Measurements from ENCODE around the gene NFIA.

NFIA gene

DNA sequence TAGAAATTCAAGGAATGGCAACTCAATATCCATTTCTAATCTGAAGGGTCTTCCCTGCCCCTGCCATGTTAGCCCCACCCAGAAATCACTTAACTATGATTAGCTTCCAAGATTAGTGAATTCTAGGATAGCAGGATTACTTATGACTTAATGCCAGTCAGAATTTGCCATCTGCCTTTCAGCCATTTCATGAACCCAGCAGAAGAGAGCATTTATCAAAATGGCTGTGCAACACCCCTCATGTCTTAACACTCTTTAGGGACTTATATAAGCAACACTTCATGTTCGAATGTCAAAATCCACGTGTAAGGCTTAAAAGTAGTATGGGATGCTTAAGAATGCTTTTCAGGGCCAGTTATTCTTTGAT, 288.5 kb downstream of the NFIA start:
- DNase-seq (ENCODE audit: insufficient read length, low spot score): no peak
- no peak for TF ChIP-seq SPI1 (IDR thresholded peaks at IDR 0.05; ENCODE audit: low read depth, low read length)
- TF ChIP-seq POLR2AphosphoS5 (IDR thresholded peaks at IDR 0.05; ENCODE audit: low read depth, low read length): no peak
- FAIRE-seq: no peak

DNA sequence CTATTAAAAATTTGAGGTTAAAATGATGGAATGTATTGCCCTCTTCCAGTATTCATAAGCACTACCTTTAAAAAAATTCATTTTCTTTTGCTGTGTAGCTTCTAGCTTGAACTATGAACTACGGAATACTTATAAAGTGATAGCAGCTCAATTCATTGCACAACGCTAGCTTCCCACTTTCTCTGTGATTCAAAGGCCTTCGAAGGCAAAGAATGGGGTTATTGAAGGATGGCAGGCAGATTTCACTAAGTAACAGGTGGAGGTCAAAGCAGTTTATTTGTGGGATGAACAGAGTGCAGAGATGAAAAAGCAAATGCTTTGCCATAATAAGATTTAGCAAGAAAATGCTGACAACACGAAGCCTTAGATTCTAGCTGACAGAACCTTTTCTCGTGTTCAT, 290.6 kb downstream of the NFIA start:
- TF ChIP-seq TAF1 (IDR thresholded peaks at IDR 0.05; ENCODE audit: low read depth, low read length) (no peak), POU2F2 (IDR thresholded peaks at IDR 0.05; ENCODE audit: low read depth, low read length) (no peak), POLR2A (IDR thresholded peaks at IDR 0.05; ENCODE audit: low read depth, low read length) (no peak), POLR2AphosphoS5 (IDR thresholded peaks at IDR 0.05; ENCODE audit: low read depth, low read length) (no peak)
- FAIRE-seq (no peak), DNase-seq (ENCODE audit: insufficient read length, low spot score) (no peak)

- no peak for TF ChIP-seq POLR2AphosphoS5 (IDR thresholded peaks at IDR 0.05; ENCODE audit: low read depth, low read length)
- no peak for DNase-seq (ENCODE audit: insufficient read length, low spot score)
- FAIRE-seq: no peak
These were observed 291.8 kb downstream of the NFIA start for GRCh38 chr1:61374156-61374555.

DNA sequence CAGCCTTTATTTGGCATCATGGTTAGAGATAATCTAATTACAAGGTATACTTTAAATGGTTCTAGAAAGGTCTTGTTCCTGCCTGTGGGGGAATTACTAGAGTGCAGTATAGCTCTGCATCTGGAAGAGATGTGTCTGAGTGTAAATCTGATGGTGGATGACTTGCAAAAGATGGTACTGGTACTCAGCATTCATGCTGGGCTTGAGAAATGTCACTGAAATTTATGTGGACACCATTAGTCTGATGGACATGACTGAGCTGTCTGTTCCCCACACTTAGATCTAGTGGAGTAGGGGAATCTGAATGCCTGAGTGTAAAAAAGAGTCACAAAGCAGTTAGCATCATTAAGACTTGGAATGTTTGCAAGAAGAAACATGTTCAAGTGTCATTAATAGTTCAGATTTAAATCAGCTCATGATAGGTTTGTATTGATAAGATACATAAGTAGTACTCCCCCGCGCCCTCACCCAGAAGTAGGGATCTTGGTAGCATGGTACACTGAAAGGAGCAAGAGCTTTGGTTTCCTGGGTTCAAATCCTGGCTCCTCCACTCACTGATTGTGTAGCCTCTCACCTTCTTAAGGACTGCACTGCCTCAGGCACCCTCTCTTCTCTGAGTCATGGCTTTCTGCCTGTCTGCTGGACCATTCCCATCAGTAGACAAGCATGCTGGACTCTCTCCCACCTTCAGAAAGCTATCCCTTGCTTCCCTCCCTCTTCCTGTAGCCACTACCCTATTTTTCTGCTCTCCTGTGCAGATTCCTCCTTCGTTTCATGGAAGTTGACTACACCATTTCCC, 292.9 kb downstream of the NFIA start:
- FAIRE-seq (no peak), DNase-seq (ENCODE audit: insufficient read length, low spot score) (no peak)
- no peak for TF ChIP-seq PAX5 (IDR thresholded peaks at IDR 0.05; ENCODE audit: insufficient read depth, low read length, severe bottlenecking)
- no peak for TF ChIP-seq SPI1 (IDR thresholded peaks at IDR 0.05; ENCODE audit: low read depth, low read length)
- no peak for TF ChIP-seq POLR2AphosphoS5 (IDR thresholded peaks at IDR 0.05; ENCODE audit: low read depth, low read length)
- no peak for TF ChIP-seq POU2F2 (IDR thresholded peaks at IDR 0.05; ENCODE audit: low read depth, low read length)
- TF ChIP-seq POLR2A (IDR thresholded peaks at IDR 0.05; ENCODE audit: low read depth, low read length): no peak
- TF ChIP-seq TAF1 (IDR thresholded peaks at IDR 0.05; ENCODE audit: low read depth, low read length): no peak

GRCh38 chr1:61376151-61376550, 293.8 kb downstream of the NFIA start:
- TF ChIP-seq PAX5 (IDR thresholded peaks at IDR 0.05; ENCODE audit: insufficient read depth, low read length, severe bottlenecking) (no peak), POLR2AphosphoS5 (IDR thresholded peaks at IDR 0.05; ENCODE audit: low read depth, low read length) (no peak), POU2F2 (IDR thresholded peaks at IDR 0.05; ENCODE audit: low read depth, low read length) (no peak), TAF1 (IDR thresholded peaks at IDR 0.05; ENCODE audit: low read depth, low read length) (no peak), POLR2A (IDR thresholded peaks at IDR 0.05; ENCODE audit: low read depth, low read length) (no peak), SPI1 (IDR thresholded peaks at IDR 0.05; ENCODE audit: low read depth, low read length) (no peak)
- FAIRE-seq: no peak
- no peak for DNase-seq (ENCODE audit: insufficient read length, low spot score)

GRCh38 chr1:61377242-61377958, 295.0 kb downstream of the NFIA start:
- TF ChIP-seq PAX5 (IDR thresholded peaks at IDR 0.05; ENCODE audit: insufficient read depth, low read length, severe bottlenecking) (no peak), TAF1 (IDR thresholded peaks at IDR 0.05; ENCODE audit: low read depth, low read length) (no peak), POLR2AphosphoS5 (IDR thresholded peaks at IDR 0.05; ENCODE audit: low read depth, low read length) (no peak), POLR2A (IDR thresholded peaks at IDR 0.05; ENCODE audit: low read depth, low read length) (no peak), POU2F2 (IDR thresholded peaks at IDR 0.05; ENCODE audit: low read depth, low read length) (no peak), SPI1 (IDR thresholded peaks at IDR 0.05; ENCODE audit: low read depth, low read length) (no peak)
- DNase-seq (ENCODE audit: insufficient read length, low spot score) (no peak), FAIRE-seq (no peak)

DNA sequence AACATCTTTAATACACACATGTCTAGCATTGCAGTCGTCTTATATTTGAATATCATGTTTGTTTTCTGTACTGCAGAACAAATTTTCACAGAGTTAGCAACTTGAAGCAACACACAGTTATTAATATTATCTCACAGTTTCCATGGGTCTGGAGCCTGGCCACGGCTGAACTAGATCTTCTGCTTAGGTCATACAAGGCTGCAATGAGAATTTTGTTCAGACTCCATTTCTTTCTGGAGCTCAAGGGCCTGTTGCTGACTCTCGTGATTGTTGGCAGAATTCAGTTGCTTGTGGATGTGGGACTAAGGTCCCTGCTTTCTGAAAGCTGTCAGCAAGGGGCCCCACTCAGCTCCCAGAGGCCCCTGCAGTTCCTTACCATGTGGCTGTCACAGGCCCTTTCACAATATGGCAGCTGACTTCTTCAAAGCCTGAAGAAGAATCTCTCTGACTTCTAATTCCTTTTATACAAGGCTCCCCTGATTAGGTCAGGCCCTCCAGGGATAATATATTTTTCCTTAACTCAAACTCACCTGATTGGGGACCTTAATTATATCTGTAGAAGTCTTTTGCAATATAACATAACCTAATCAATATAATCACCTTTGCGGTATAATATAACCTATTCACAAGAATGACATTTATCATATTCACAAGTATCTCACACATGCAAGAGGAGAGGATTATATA, 296.3 kb downstream of the NFIA start:
- FAIRE-seq: no peak
- no peak for DNase-seq (ENCODE audit: insufficient read length, low spot score)
- TF ChIP-seq POLR2AphosphoS5 (IDR thresholded peaks at IDR 0.05; ENCODE audit: low read depth, low read length) (no peak), TAF1 (IDR thresholded peaks at IDR 0.05; ENCODE audit: low read depth, low read length) (no peak), POU2F2 (IDR thresholded peaks at IDR 0.05; ENCODE audit: low read depth, low read length) (no peak), PAX5 (IDR thresholded peaks at IDR 0.05; ENCODE audit: insufficient read depth, low read length, severe bottlenecking) (no peak), POLR2A (IDR thresholded peaks at IDR 0.05; ENCODE audit: low read depth, low read length) (no peak), SPI1 (IDR thresholded peaks at IDR 0.05; ENCODE audit: low read depth, low read length) (no peak)

DNA sequence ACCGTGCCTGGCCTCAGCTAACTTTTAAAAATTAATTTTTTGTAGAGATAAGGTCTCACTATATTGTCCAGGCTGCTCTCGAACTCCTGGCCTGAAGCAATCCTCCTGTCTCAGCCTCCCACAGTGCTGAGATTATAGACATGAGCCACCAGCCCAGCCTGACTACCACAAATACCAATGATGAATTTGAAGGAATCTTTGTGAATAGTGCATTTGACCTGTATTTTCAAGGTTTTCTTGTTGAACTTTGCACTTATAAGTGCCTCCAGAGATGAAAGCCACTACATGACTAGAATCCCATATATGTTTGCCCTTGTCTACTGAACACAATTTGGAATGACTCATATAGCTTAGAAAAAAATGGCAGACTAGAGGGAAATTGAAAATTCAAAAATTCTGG, 297.3 kb downstream of the NFIA start:
- no peak for FAIRE-seq

GRCh38 chr1:61380561-61380960, 298.2 kb downstream of the NFIA start:
- DNase-seq (ENCODE audit: insufficient read length, low spot score) (no peak), FAIRE-seq (no peak)
- TF ChIP-seq POLR2AphosphoS5 (IDR thresholded peaks at IDR 0.05; ENCODE audit: low read depth, low read length) (no peak), POLR2A (IDR thresholded peaks at IDR 0.05; ENCODE audit: low read depth, low read length) (no peak), POU2F2 (IDR thresholded peaks at IDR 0.05; ENCODE audit: low read depth, low read length) (no peak), PAX5 (IDR thresholded peaks at IDR 0.05; ENCODE audit: insufficient read depth, low read length, severe bottlenecking) (no peak), TAF1 (IDR thresholded peaks at IDR 0.05; ENCODE audit: low read depth, low read length) (no peak), SPI1 (IDR thresholded peaks at IDR 0.05; ENCODE audit: low read depth, low read length) (no peak)

More for the DNA sequence above, 297.3 kb downstream of the NFIA start:
- TF ChIP-seq TAF1 (IDR thresholded peaks at IDR 0.05; ENCODE audit: low read depth, low read length) (no peak), POLR2A (IDR thresholded peaks at IDR 0.05; ENCODE audit: low read depth, low read length) (no peak), SPI1 (IDR thresholded peaks at IDR 0.05; ENCODE audit: low read depth, low read length) (no peak), PAX5 (IDR thresholded peaks at IDR 0.05; ENCODE audit: insufficient read depth, low read length, severe bottlenecking) (no peak)
- DNase-seq (ENCODE audit: insufficient read length, low spot score): no peak

DNA sequence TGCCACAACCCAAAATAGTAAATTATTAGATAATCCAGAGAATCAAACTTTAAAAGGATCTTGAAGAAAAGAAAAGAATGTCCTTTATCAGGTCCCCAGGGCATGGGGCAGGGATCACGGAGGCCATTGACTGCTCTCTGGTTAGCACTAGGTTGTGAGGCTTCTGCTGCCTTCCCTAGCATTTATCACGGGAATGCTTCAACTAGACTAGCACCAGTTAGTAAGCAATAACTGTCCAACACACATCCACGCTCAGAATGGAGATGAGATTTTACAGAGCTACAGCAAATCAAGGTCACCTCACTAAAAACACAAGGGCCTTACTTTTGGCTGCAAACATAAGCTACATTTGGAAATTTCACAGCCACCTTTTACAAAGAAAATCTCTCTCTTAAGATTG, 304.0 kb downstream of the NFIA start:
- DNase-seq (ENCODE audit: insufficient read length, low spot score): no peak
- no peak for FAIRE-seq
- TF ChIP-seq POLR2AphosphoS5 (IDR thresholded peaks at IDR 0.05; ENCODE audit: low read depth, low read length) (no peak), PAX5 (IDR thresholded peaks at IDR 0.05; ENCODE audit: insufficient read depth, low read length, severe bottlenecking) (no peak), SPI1 (IDR thresholded peaks at IDR 0.05; ENCODE audit: low read depth, low read length) (no peak), TAF1 (IDR thresholded peaks at IDR 0.05; ENCODE audit: low read depth, low read length) (no peak), POU2F2 (IDR thresholded peaks at IDR 0.05; ENCODE audit: low read depth, low read length) (no peak), POLR2A (IDR thresholded peaks at IDR 0.05; ENCODE audit: low read depth, low read length) (no peak)

All from GM12891 (cell line).